ES-I3 (cell line): Measurements from ENCODE around the gene SLITRK4.
A peak's percentile ranks its signal among the peaks of the same experiment; 100 is the strongest.

ENCODE experiments used
- H3K36me3 ChIP-seq: 2 replicates; pipeline ENCODE4 v1.6.1; 2013; ENCODE audit warnings: mild to moderate bottlenecking, low read length, control low read depth, moderate library complexity; ENCODE audit not compliant: insufficient read depth
- H3K4me1 ChIP-seq: 2 replicates; pipeline ENCODE4 v1.6.1; 2013; ENCODE audit warnings: mild to moderate bottlenecking, control low read depth, low read length; ENCODE audit not compliant: insufficient read depth
- H3K9ac ChIP-seq: 2 replicates; pipeline ENCODE4 v1.6.1; 2013; ENCODE audit warnings: low read depth, mild to moderate bottlenecking, low read length, moderate library complexity
- H3K9me3 ChIP-seq: 2 replicates; pipeline ENCODE4 v1.6.1; 2013; ENCODE audit warnings: mild to moderate bottlenecking, low read length, moderate library complexity; ENCODE audit not compliant: control insufficient read depth, insufficient read depth

The SLITRK4 gene

GRCh38 chrX:143635915-143636314, at the start of gene SLITRK4:
Gene SLITRK4 (minus strand): TSS chrX:143636101. CDS start chrX:143631108, 4,993 bp downstream.
- H3K9ac ChIP-seq: peak within 1 kb of the TSS; percentile 87
- H3K36me3 ChIP-seq: no peaks in the 10 kb centered on the region
- no peaks in the 10 kb centered on the region; the same call in 1 of the 2 replicates for H3K4me1 ChIP-seq
- H3K9me3 ChIP-seq: no peaks in the 10 kb centered on the region

GRCh38 chrX:143683486-143683885, 47.6 kb upstream of the SLITRK4 start:
- Histone ChIP-seq H3K4me1 (no peaks in the 10 kb centered on the region), H3K36me3 (no peaks in the 10 kb centered on the region), H3K9me3 (no peaks in the 10 kb centered on the region; the same call in 1 of the 2 replicates), H3K9ac (no peak overlapping the region)

- Histone ChIP-seq H3K4me1 (no peaks in the 10 kb centered on the region), H3K36me3 (no peaks in the 10 kb centered on the region), H3K9me3 (no peaks in the 10 kb centered on the region), H3K9ac (no peak overlapping the region)
These were observed 39.0 kb upstream of the SLITRK4 start for GRCh38 chrX:143674926-143675325.

GRCh38 chrX:143669395-143669794, 33.5 kb upstream of the SLITRK4 start:
- H3K4me1 ChIP-seq: no peaks in the 10 kb centered on the region
- no peaks in the 10 kb centered on the region for H3K36me3 ChIP-seq
- H3K9ac ChIP-seq: no peak overlapping the region
- no peaks in the 10 kb centered on the region for H3K9me3 ChIP-seq

GRCh38 chrX:143664302-143664701, 28.4 kb upstream of the SLITRK4 start:
- Histone ChIP-seq H3K36me3 (no peaks in the 10 kb centered on the region), H3K4me1 (no peaks in the 10 kb centered on the region), H3K9me3 (no peaks in the 10 kb centered on the region), H3K9ac (no peak overlapping the region)

GRCh38 chrX:143663755-143664154, 27.9 kb upstream of the SLITRK4 start:
- Histone ChIP-seq H3K4me1 (no peaks in the 10 kb centered on the region), H3K9ac (no peak overlapping the region), H3K36me3 (no peaks in the 10 kb centered on the region), H3K9me3 (no peaks in the 10 kb centered on the region)

- no peaks in the 10 kb centered on the region for H3K36me3 ChIP-seq
- H3K4me1 ChIP-seq: no peaks in the 10 kb centered on the region
- H3K9ac ChIP-seq: no peak overlapping the region
- no peaks in the 10 kb centered on the region for H3K9me3 ChIP-seq
These were observed 25.4 kb upstream of the SLITRK4 start for GRCh38 chrX:143661286-143661685.

GRCh38 chrX:143648705-143649104, 12.8 kb upstream of the SLITRK4 start:
- Histone ChIP-seq H3K9me3 (no peaks in the 10 kb centered on the region), H3K4me1 (no peaks in the 10 kb centered on the region), H3K9ac (no peak overlapping the region), H3K36me3 (no peaks in the 10 kb centered on the region)

- Histone ChIP-seq H3K4me1 (no peaks in the 10 kb centered on the region), H3K9me3 (no peaks in the 10 kb centered on the region), H3K9ac (no peak overlapping the region), H3K36me3 (no peaks in the 10 kb centered on the region)
These were observed 6.5 kb upstream of the SLITRK4 start for GRCh38 chrX:143642426-143642825.

GRCh38 chrX:143636831-143637230, 930 bp upstream of the SLITRK4 start:
- Histone ChIP-seq H3K36me3 (no peaks in the 10 kb centered on the region), H3K9me3 (no peaks in the 10 kb centered on the region), H3K9ac (peak overlapping the region; percentile 87)

GRCh38 chrX:143634663-143635455, 1.0 kb downstream of the SLITRK4 start:
- Histone ChIP-seq H3K9ac (peak overlapping the region; percentile 87; the same call in 1 of the 2 replicates), H3K36me3 (no peaks in the 10 kb centered on the region; the same call in 1 of the 2 replicates)

More at GRCh38 chrX:143636831-143637230, 930 bp upstream of the SLITRK4 start:
- H3K4me1 ChIP-seq: no peaks in the 10 kb centered on the region; the same call in 1 of the 2 replicates

GRCh38 chrX:143634309-143634662, 1.6 kb downstream of the SLITRK4 start:
- Histone ChIP-seq H3K9ac (peak overlapping the region; percentile 78; the same call in 1 of the 2 replicates), H3K36me3 (no peaks in the 10 kb centered on the region; the same call in 1 of the 2 replicates), H3K4me1 (no peaks in the 10 kb centered on the region; the same call in 1 of the 2 replicates), H3K9me3 (no peaks in the 10 kb centered on the region)

More at GRCh38 chrX:143634663-143635455, 1.0 kb downstream of the SLITRK4 start:
- no peaks in the 10 kb centered on the region; the same call in 1 of the 2 replicates for H3K4me1 ChIP-seq
- no peaks in the 10 kb centered on the region for H3K9me3 ChIP-seq

- peak overlapping the region; percentile 78; the same call in 1 of the 2 replicates for H3K9ac ChIP-seq
- no peaks in the 10 kb centered on the region for H3K9me3 ChIP-seq
- H3K36me3 ChIP-seq: no peaks in the 10 kb centered on the region; the same call in 1 of the 2 replicates
- H3K4me1 ChIP-seq: no peaks in the 10 kb centered on the region; the same call in 1 of the 2 replicates
These were observed 2.2 kb downstream of the SLITRK4 start for GRCh38 chrX:143633461-143634308.

- no peaks in the 10 kb centered on the region; the same call in 1 of the 2 replicates for H3K36me3 ChIP-seq
- H3K4me1 ChIP-seq: no peaks in the 10 kb centered on the region; the same call in 1 of the 2 replicates
- no peaks in the 10 kb centered on the region for H3K9me3 ChIP-seq
- peak overlapping the region; percentile 78; the same call in 1 of the 2 replicates for H3K9ac ChIP-seq
These were observed 3.1 kb downstream of the SLITRK4 start for GRCh38 chrX:143632625-143633410.
